NOMO-1 (cell line): Measurements from ENCODE around the gene NELFCD.
"Not testable (repeated sequence)": the region's sequence is repeated elsewhere in the genome, so short reads cannot be mapped to it uniquely, and the experiment has no call there.

Source experiments
- DNase-seq, 2 experiments: peaks; one replicate each; lab custom pipeline; 2025; ENCODE audit not compliant: unreplicated experiment in 2 of 2; lab: John Stamatoyannopoulos, UW

Gene NELFCD

GRCh38 chr20:58973179-58973578 is 7.9 kb upstream of the NELFCD start:
- no peak for DNase-seq

- DNase-seq: peak in 1 of 2 experiments; percentile 29
Observed at GRCh38 chr20:58973866-58974265, 7.2 kb upstream of the NELFCD start.

GRCh38 chr20:58975353-58975752 is 5.7 kb upstream of the NELFCD start:
- no peak for DNase-seq

GRCh38 chr20:58976061-58976730 is 4.9 kb upstream of the NELFCD start:
- no peak for DNase-seq

- DNase-seq: no peak
Observed at GRCh38 chr20:58978351-58979190, 2.5 kb upstream of the NELFCD start.

GRCh38 chr20:58981628-58982364 is 740 bp downstream of the NELFCD start:
- DNase-seq: no peak

- no peak for DNase-seq
Observed at GRCh38 chr20:58982406-58983114, 1.5 kb downstream of the NELFCD start.

GRCh38 chr20:58983115-58983468 is 2.0 kb downstream of the NELFCD start:
- not testable (repeated sequence) for DNase-seq

- DNase-seq: no peak
Observed at GRCh38 chr20:58984691-58985090, 3.6 kb downstream of the NELFCD start.

GRCh38 chr20:58985656-58986055 is 4.6 kb downstream of the NELFCD start:
- no peak for DNase-seq

- DNase-seq: no peak
Observed at GRCh38 chr20:58986286-58986967, 5.4 kb downstream of the NELFCD start.

GRCh38 chr20:58986968-58987517 is 6.0 kb downstream of the NELFCD start:
- DNase-seq: no peak

GRCh38 chr20:58987790-58988564 is 6.9 kb downstream of the NELFCD start:
- no peak for DNase-seq

- no peak for DNase-seq
Observed at GRCh38 chr20:58988565-58988882, 7.5 kb downstream of the NELFCD start.

GRCh38 chr20:58989196-58989595 is 8.1 kb downstream of the NELFCD start:
- no peak for DNase-seq

- no peak for DNase-seq
Observed at GRCh38 chr20:58990651-58991445, 9.8 kb downstream of the NELFCD start.

GRCh38 chr20:58991715-58992114 is 10.7 kb downstream of the NELFCD start:
- peak in 1 of 2 experiments; percentile 11 for DNase-seq

- DNase-seq: no peak
Observed at GRCh38 chr20:58992911-58993310, 11.9 kb downstream of the NELFCD start.
